Dendritic cell treated with granulocyte-macrophage colony-stimulating factor and Interleukin-4, amounts not matched to agents 40 ng/mL and 50 ng/mL, for 4 days (primary cell): Measurements from ENCODE around the gene NCKIPSD.
A peak's percentile ranks its signal among the peaks of the same experiment; 100 is the strongest.

Experiments
- H3K27ac Mint-ChIP-seq: one replicate; pipeline ENCODE4 v1.8.0; 2022; ENCODE audit warnings: mild to moderate bottlenecking, mixed read lengths
- H3K27me3 Mint-ChIP-seq: one replicate; pipeline ENCODE4 v1.8.0; 2022; ENCODE audit warnings: mild to moderate bottlenecking, mixed read lengths
- H3K36me3 Mint-ChIP-seq: one replicate; pipeline ENCODE4 v1.8.0; 2022; ENCODE audit warnings: low read depth, mixed read lengths
- H3K4me1 Mint-ChIP-seq: one replicate; pipeline ENCODE4 v1.8.0; 2022; ENCODE audit warnings: low read depth, mixed read lengths
- H3K4me3 Mint-ChIP-seq: one replicate; pipeline ENCODE4 v1.8.0; 2022; ENCODE audit warnings: mild to moderate bottlenecking, moderate library complexity, mixed read lengths
- H3K9me3 Mint-ChIP-seq: one replicate; pipeline ENCODE4 v1.8.0; 2022; ENCODE audit warnings: mixed read lengths
- intact Hi-C: fragments of 100-400 bp; cut with micrococcal nuclease; formaldehyde crosslinking; loops from one replicate; pipeline ENCODE4 v1.15.0; 2022

The NCKIPSD gene

DNA sequence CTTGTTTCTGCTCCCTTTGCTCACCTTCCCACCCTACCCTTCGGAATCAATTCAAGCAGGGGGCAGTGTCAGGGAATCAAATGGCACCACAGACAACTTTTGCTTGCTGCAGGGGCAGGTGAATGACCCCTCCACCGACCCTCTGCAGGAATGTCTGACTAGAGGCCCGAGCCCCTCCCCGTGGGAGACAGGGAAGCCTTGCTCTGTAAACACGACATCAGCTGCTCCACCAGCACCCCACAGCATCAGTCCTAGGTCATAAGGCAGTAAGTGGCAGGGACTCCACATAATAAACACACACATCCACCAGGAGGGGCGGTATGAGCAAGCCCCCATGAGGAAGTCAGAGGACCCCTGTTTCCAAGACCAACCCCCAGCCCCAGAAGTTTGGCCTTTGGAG lies 48.4 kb downstream of the NCKIPSD start:
- H3K4me3 Mint-ChIP-seq: no peak overlapping the region
- intact Hi-C loops: loop anchor here (5.0 kb wide), 1 partner anchor 80 kb away; the partner anchor contains the start of gene PFKFB4
- peaks cover 27% of the 10 kb centered on the region for H3K36me3 Mint-ChIP-seq
- H3K4me1 Mint-ChIP-seq: peaks cover 34% of the 10 kb centered on the region
- H3K27ac Mint-ChIP-seq: no peak overlapping the region
- no peaks in the 10 kb centered on the region for H3K9me3 Mint-ChIP-seq
- H3K27me3 Mint-ChIP-seq: peaks cover 3% of the 10 kb centered on the region

DNA sequence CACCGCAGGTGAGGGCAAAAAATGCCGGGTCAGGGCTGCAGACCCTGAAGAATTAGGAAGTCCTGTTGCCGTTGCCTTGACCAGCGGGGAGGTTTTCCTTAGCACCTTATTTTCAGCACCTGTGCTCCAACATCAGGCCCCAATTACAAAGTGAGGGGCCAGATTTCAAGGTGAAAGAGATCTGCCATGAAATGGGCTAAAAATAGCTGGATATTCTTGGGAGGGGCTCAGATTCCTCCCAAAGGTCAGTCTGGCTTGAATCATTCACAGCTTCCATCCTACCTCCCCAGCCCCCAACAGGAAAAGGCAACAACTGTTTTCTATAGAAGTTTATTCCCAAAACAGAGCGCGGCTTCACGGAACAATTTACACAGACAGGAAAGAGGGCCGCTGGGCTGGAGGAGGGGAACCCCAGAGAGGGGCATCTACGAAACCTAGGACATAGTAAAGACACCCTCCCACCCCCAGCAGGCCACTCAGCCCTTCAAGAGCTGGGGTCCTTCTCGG lies 49.5 kb downstream of the NCKIPSD start:
- peaks cover 31% of the 10 kb centered on the region for H3K36me3 Mint-ChIP-seq
- intact Hi-C loops: loop anchor here (5.0 kb wide), 1 partner anchor 79 kb away; the partner anchor contains the start of gene PFKFB4
- H3K4me3 Mint-ChIP-seq: peak overlapping the region; percentile 88
- peak overlapping the region; percentile 86 for H3K27ac Mint-ChIP-seq
- H3K9me3 Mint-ChIP-seq: no peaks in the 10 kb centered on the region
- H3K27me3 Mint-ChIP-seq: peaks cover 3% of the 10 kb centered on the region
- H3K4me1 Mint-ChIP-seq: peaks cover 40% of the 10 kb centered on the region

DNA sequence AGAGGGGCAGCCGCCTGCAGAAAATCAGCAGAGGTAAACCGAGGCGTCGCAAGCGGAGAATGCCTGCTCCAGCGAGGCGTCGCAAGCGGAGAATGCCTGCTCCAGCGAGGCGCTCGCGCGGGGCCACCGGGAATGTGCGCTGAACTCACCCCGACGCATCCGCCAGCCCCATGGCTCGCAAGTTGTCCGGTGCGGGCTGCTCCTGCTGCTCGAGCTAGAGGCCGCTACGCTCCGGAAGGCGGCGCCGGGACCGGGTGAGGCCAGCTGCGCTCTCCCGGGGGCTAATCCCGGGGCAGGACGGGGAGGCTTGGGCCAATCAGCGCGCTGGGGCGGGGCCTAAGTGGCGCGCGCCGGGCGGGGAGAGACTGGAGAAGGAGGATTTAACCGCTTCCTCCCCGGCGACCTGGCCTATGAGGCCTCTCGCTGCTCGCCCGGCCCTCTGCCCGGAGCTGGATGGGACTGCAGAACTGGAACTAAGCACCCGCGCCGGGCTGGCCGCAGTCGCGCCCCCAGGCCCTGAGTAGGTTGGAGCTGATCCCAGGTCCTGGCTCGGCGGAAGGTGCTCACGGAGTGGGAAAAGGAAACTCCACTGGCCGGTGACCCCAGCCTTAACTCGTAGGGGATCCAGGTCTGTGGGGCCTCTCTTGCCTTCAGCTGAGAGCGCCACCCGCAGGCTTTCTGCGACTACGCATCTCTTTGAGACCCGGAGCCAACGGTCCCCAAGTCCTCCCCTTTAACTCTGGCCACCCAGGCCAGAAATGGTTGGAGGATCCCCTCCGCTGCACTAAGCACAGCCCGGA lies 50.3 kb downstream of the NCKIPSD start, which contains the start of gene SLC26A6:
SLC26A6 (minus strand) TSS at position 240 of the 800 bp plus-strand sequence; CDS start at position 172, 68 bp downstream.
- peaks cover 40% of the 10 kb centered on the region for H3K4me1 Mint-ChIP-seq
- H3K27ac Mint-ChIP-seq: peak within 1 kb of the TSS; percentile 86
- no peaks in the 10 kb centered on the region for H3K9me3 Mint-ChIP-seq
- H3K4me3 Mint-ChIP-seq: peak within 1 kb of the TSS; percentile 88
- peaks cover 3% of the 10 kb centered on the region for H3K27me3 Mint-ChIP-seq
- H3K36me3 Mint-ChIP-seq: peaks cover 39% of the 10 kb centered on the region
- intact Hi-C loops: loop anchor here (1.0 to 5.0 kb wide), 3 partner anchors 26 to 78 kb away; partner anchors contain the start of genes NCKIPSD, PFKFB4 and UQCRC1

DNA sequence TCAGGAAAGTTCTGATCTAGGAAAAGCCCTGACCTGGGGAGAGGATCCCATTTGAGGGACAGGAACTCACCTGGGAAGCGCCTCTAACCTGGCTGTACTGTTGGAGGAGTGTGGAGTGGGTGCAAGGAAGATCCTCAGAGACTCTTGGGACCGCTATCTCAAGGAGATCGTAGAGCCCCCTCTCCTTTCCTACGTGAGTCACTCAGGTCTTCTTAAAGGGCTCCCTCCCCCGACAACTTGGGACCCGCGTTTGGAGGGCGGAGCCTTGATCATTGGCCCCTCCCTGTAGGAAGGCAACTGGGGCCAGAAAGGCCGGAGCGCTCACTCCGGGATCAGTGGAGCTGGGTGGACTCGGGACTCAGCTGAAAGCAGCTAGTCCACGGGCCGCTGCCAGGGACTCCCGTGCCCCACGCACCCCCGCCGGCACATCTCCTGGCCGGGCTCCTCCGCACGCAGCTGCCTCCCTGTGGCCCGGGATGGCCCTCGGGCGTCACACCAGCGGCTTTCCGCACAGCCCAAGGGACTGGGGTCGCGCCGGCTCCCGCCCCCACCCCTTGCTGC lies 51.0 kb downstream of the NCKIPSD start:
- H3K4me3 Mint-ChIP-seq: peak overlapping the region; percentile 88
- intact Hi-C loops: loop anchor here (1.0 to 5.0 kb wide), 3 partner anchors 25 to 77 kb away; partner anchors contain the start of genes NCKIPSD, PFKFB4 and UQCRC1
- peak overlapping the region; percentile 86 for H3K27ac Mint-ChIP-seq
- peaks cover 45% of the 10 kb centered on the region for H3K36me3 Mint-ChIP-seq
- H3K9me3 Mint-ChIP-seq: no peaks in the 10 kb centered on the region
- H3K27me3 Mint-ChIP-seq: peaks cover 3% of the 10 kb centered on the region
- peaks cover 40% of the 10 kb centered on the region for H3K4me1 Mint-ChIP-seq

DNA sequence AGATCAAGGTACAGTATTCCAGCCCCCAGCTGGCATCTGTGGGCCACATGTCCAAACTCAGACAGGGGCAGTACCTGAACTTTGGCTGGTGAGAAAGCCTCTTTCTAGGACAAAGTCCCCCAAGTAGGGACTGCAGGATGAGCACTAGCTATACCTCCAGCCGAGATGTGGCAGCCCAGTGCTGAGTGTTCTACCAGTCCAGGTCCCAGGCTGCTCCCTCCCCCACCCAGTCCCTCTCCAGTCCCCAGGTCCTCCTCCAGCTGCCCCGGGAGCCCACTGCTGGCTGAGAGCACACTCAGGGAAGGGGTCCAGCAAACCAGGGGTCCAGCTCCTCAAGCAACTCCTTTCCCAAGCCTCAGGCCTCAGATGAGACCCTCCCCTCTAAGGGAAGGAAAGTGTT lies 52.0 kb downstream of the NCKIPSD start:
- peaks cover 49% of the 10 kb centered on the region for H3K36me3 Mint-ChIP-seq
- intact Hi-C loops: no loop called here
- no peaks in the 10 kb centered on the region for H3K9me3 Mint-ChIP-seq
- no peak overlapping the region for H3K4me3 Mint-ChIP-seq
- peaks cover 1% of the 10 kb centered on the region for H3K27me3 Mint-ChIP-seq
- H3K27ac Mint-ChIP-seq: no peak overlapping the region
- H3K4me1 Mint-ChIP-seq: peaks cover 40% of the 10 kb centered on the region

DNA sequence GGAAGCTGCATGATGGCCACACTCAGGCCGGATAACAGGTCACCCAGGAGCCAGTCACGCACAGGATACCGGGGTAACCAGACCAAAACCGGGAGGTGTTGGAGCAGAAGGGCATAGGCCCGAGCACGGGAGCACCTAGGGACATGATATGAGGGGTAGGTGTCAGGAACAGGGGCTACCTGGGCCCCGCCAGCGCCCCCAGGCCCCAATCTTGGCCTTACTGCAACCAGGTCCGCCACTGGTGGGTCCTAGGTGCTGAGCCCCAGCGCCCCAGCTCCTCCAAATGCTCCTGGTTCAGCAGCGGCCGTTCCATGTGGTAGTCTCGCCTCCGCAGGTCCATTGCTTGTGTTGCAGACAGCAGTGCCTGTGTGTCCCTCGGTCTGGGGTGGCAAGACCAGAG lies 52.5 kb downstream of the NCKIPSD start:
- intact Hi-C loops: no loop called here
- no peak overlapping the region for H3K4me3 Mint-ChIP-seq

DNA sequence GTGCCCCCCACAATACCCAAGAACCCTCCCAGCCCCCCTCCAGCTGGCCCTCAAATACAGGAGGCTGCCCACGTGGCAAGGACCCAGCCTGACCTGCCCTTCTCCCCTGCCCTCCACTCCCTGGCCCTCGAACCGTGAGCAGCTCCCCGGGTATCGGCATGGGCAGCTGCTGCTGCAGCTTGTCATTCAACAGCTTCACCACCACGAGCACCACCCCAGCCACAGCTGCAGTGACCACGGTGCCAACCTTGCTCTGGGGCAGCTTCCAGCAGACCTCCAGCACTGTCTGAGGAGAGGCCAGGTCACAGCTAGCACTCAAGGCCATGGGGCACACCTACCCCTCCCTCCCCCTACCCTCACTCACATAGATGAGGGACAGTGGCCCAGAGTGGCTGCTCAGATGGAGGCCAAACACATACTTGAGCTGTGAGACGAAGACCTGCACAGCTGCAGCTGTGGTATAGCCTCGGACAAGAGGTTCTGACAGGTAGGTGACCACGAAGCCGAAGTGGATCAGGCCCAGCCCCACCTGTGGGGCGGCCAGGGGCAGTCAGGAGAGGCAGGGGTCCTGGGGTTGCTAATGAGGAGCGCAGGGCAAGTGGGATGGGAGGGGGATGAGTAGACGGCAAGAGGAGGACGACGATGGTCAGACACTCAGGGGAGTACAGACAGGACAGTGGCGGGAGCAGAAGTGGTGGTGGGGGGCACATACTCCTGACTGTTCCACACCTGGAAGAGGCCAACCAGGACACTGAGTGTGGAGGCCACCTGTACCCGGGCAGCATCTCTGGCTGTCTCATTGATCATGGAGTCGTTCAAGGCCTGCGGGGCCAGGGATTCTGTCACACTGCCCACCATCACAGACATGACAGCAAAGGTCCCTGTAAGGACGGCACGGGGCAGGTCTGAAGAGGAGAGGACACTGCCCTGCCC lies 53.9 kb downstream of the NCKIPSD start:
- H3K9me3 Mint-ChIP-seq: no peaks in the 10 kb centered on the region

More for the DNA sequence above, 52.5 kb downstream of the NCKIPSD start:
- Mint-ChIP-seq H3K9me3 (no peaks in the 10 kb centered on the region), H3K27me3 (peaks cover 1% of the 10 kb centered on the region), H3K36me3 (peaks cover 54% of the 10 kb centered on the region), H3K4me1 (peaks cover 40% of the 10 kb centered on the region), H3K27ac (no peak overlapping the region)

DNA sequence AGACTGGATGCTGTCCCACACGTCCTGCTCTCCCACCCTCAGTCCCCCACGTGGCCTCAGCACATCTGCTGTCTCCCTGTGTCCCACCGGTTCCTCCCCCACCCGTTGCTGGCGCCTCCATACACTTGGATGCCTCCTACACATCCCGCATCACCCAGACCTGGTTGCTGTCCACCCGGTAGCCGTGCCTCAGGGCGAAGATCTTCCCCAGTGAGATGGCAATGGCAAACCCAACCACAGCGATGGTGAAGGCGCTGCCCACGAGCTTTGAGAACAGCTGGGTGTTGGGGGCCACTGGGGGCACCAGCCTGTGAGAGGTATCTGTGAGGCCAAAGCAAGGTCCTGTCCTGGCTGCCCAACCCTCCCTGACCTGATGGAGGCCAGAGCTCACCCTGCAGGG lies 54.9 kb downstream of the NCKIPSD start:
- intact Hi-C loops: no loop called here
- H3K4me1 Mint-ChIP-seq: peaks cover 32% of the 10 kb centered on the region

More for the DNA sequence above, 53.9 kb downstream of the NCKIPSD start:
- Mint-ChIP-seq H3K4me1 (peaks cover 40% of the 10 kb centered on the region), H3K27me3 (no peaks in the 10 kb centered on the region), H3K27ac (no peak overlapping the region), H3K4me3 (no peak overlapping the region), H3K36me3 (peaks cover 69% of the 10 kb centered on the region)
- intact Hi-C loops: no loop called here

DNA sequence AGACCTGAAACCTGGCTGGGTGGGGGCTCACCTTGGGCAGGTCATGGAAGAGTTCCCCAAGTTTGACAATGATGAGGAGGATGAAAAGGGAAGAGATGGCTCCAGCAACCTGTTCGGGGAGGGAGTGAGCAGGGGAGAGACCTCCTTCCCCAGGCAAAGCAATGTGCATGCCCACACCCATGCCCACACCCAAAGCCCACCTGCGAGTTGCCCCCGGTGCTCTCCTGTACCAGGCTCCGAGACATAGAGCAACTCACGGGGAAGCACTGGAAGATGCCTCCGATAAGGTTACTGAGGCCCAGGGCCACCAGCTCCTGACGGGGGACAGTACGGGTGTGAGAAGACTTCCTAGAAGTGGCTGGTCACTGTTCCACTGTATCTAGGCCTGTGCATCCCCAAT lies 55.3 kb downstream of the NCKIPSD start:
- Mint-ChIP-seq H3K27ac (no peak overlapping the region), H3K4me1 (peaks cover 28% of the 10 kb centered on the region), H3K27me3 (no peaks in the 10 kb centered on the region), H3K9me3 (no peaks in the 10 kb centered on the region), H3K4me3 (no peak overlapping the region), H3K36me3 (peaks cover 83% of the 10 kb centered on the region)
- intact Hi-C loops: no loop called here

More for the DNA sequence above, 54.9 kb downstream of the NCKIPSD start:
- H3K27me3 Mint-ChIP-seq: no peaks in the 10 kb centered on the region
- H3K36me3 Mint-ChIP-seq: peaks cover 79% of the 10 kb centered on the region
- H3K27ac Mint-ChIP-seq: no peak overlapping the region
- H3K9me3 Mint-ChIP-seq: no peaks in the 10 kb centered on the region
- H3K4me3 Mint-ChIP-seq: no peak overlapping the region

DNA sequence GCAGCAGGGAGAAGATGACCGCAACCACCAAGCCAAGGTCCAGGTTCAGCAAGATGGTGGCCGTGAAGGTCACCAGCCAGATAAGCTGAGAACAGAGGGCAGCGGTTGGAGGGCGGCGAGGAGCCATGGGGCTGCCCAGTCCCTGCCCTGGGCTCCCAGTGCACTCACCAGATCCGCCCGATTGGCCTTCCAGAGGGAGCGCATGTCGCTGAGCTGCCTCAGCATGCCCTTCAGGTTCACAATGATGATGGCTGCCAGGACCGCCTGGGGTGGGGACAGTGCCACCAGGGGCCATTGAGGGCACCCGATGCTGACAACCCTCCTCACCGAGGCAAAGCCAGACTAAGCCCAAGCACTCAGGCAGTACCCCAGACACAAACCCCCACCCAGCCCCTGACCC lies 55.8 kb downstream of the NCKIPSD start:
- intact Hi-C loops: no loop called here
- H3K4me3 Mint-ChIP-seq: no peak overlapping the region

DNA sequence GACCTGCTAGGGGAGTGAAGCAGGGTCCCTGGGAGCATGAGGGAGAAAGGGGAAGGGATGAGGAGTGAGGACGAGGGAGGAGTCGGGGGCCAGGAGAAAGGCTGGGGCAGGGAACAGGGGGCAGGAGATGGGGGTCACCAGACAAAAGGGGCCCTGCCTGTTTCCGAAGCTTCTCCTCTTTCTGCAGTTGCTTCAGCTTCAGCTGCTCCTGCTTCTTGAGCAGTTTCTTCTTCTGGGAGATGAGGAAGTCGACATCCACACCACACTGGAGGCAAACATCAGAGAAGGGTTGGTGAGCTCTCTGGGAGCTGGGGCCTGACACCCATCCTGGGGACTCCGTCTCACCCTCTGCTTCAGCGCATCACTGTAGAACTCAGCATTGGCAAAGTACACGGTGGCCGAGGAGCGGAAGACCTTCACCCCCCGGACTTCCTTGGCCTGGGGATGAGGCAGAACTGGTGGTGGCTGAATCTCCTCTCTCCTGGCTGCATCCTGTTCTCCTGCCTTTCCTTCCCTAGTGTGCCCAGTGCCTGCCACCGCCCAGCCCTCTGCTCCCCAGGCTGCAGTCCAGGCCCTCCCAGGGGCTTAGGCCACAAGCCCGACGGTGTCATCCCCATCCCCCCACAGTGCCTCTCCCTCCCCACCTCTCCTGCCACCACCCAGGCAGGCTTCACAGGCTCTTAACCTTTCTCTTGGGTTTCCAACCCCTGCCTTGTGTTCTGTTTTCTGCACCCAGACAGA lies 57.3 kb downstream of the NCKIPSD start:
- peaks cover 100% of the 10 kb centered on the region for H3K36me3 Mint-ChIP-seq
- peaks cover 16% of the 10 kb centered on the region for H3K4me1 Mint-ChIP-seq
- H3K27ac Mint-ChIP-seq: peak overlapping the region; percentile 12
- H3K4me3 Mint-ChIP-seq: no peak overlapping the region
- H3K27me3 Mint-ChIP-seq: no peaks in the 10 kb centered on the region
- H3K9me3 Mint-ChIP-seq: no peaks in the 10 kb centered on the region
- intact Hi-C loops: no loop called here

More for the DNA sequence above, 55.8 kb downstream of the NCKIPSD start:
- no peaks in the 10 kb centered on the region for H3K27me3 Mint-ChIP-seq
- H3K36me3 Mint-ChIP-seq: peaks cover 88% of the 10 kb centered on the region
- no peaks in the 10 kb centered on the region for H3K9me3 Mint-ChIP-seq
- no peak overlapping the region for H3K27ac Mint-ChIP-seq
- peaks cover 28% of the 10 kb centered on the region for H3K4me1 Mint-ChIP-seq

DNA sequence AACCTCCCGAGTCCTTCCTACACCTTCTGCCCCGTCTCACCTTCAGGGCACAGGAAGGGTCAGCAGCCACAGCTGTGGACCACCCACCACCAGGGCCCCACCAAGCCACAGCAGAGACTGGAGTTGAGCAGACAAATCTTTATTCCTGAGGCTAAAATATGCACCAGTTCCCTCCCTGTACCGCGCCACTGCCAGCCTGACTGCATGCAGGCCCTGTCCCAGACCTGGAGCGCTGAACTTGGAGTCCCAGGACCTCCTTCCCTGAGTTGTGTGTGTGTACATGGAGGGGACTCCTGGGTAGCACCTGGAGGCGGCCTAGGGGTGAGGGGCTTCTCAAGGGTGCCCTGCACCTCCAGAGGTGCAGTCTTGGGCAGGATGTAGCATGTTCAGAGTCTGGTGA lies 60.1 kb downstream of the NCKIPSD start:
- no peak overlapping the region for H3K27ac Mint-ChIP-seq
- intact Hi-C loops: no loop called here
- H3K36me3 Mint-ChIP-seq: peaks cover 84% of the 10 kb centered on the region
- no peak overlapping the region for H3K4me3 Mint-ChIP-seq
- H3K27me3 Mint-ChIP-seq: no peaks in the 10 kb centered on the region
- no peaks in the 10 kb centered on the region for H3K9me3 Mint-ChIP-seq
- H3K4me1 Mint-ChIP-seq: no peaks in the 10 kb centered on the region

DNA sequence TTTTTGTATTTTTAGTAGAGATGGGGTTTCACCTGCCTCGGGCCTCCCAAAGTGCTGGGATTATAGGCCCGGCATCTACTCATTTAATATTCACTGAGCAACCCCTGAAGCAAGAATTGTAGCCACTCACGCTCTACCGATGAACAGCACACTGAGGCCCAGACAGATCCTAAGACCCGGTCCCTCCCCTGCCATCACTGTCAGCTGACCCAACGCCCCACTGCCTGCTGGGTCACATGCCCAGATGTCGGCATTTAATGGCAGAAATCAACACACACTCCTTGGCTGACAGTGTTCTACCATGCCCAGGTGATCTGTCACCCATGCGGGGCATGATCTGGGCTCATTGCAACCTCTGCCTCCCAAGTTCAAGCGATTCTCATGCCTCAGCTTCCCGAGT lies 60.9 kb downstream of the NCKIPSD start:
- no peak overlapping the region for H3K27ac Mint-ChIP-seq

More for the DNA sequence above, 60.9 kb downstream of the NCKIPSD start:
- no peaks in the 10 kb centered on the region for H3K4me1 Mint-ChIP-seq
- no peaks in the 10 kb centered on the region for H3K9me3 Mint-ChIP-seq
- H3K36me3 Mint-ChIP-seq: peaks cover 77% of the 10 kb centered on the region
- no peak overlapping the region for H3K4me3 Mint-ChIP-seq
- intact Hi-C loops: no loop called here
- no peaks in the 10 kb centered on the region for H3K27me3 Mint-ChIP-seq
